SK-N-SH (cell line): ENCODE results near the gene LRFN3.

ENCODE experiments used
- CTCF ChIP-seq: fragments of 200-600 bp; sonication (generic); IDR thresholded peaks from 2 replicates; pipeline ENCODE4 v1.6.1; 2017; ENCODE audit warnings: antibody characterized with exemption, mild to moderate bottlenecking, moderate library complexity
- EP300 ChIP-seq, 2 experiments: IDR thresholded peaks; 2 replicates each; pipeline versions ENCODE4 v1.4.0 to v1.6.1; 2012; ENCODE audit warnings: borderline replicate concordance in 1 of 2, low read depth in 1 of 2, low read length in 1 of 2
- EZH2phosphoT487 ChIP-seq: fragments of 200-600 bp; sonication (generic); IDR thresholded peaks from 2 replicates; pipeline ENCODE4 v1.6.1; 2017; ENCODE audit warnings: low read depth, mixed run types, mild to moderate bottlenecking, antibody characterized with exemption, moderate library complexity, borderline replicate concordance
- GABPA ChIP-seq: IDR thresholded peaks from 2 replicates; pipeline ENCODE4 v1.4.0; 2012; ENCODE audit warnings: low read depth, mild to moderate bottlenecking
- NRF1 ChIP-seq: IDR thresholded peaks from 2 replicates; pipeline ENCODE4 v1.6.1; 2012; ENCODE audit warnings: low read depth, mild to moderate bottlenecking, low read length
- REST ChIP-seq: IDR thresholded peaks from 2 replicates; pipeline ENCODE4 v1.6.1; 2012; ENCODE audit warnings: mild to moderate bottlenecking, low read depth, low read length, moderate library complexity
- SMC3 ChIP-seq: IDR thresholded peaks from 2 replicates; pipeline ENCODE4 v1.6.1; 2012; ENCODE audit warnings: low read depth, low read length, improper control_type of control experiment
- YY1 ChIP-seq: IDR thresholded peaks from 2 replicates; pipeline ENCODE4 v1.4.0; 2012; ENCODE audit warnings: low read depth, mild to moderate bottlenecking
- TF ChIP-seq, protein P1 (sequence below): IDR thresholded peaks from 2 replicates; pipeline ENCODE4 v1.4.0; 2012; ENCODE audit warnings: low read depth
- TF ChIP-seq, protein P2 (sequence below): fragments of 150-350 bp; IDR thresholded peaks from 2 replicates; pipeline ENCODE4 v1.6.1; 2016; ENCODE audit warnings: mild to moderate bottlenecking, low read depth, low read length

DNA sequence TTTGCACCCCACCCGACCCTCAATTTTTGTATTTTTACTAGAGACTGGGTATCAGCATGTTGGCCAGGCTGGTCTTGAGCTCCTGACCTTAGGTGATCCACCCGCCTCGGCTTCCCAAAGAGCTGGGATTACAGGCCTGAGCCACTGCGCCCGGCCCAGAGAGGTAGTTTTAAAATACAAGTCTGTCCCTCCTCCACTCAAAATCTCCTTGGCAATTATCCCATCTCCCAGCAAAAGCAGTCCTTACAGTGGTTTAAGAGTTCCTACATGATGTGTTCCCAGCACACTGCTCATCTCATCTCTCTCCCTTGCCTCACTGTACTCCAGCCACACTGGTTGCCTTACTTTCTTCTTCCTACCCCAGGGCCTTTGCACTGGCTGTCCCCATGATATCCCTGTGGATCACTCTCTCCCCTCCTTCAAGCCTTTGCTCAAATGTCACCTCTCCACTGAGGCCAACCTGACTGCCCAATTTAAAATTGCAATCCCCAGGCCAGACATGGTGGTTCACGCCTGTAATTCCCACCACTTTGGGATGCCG, 24.3 kb downstream of the LRFN3 start:
- no peak for TF ChIP-seq SMC3
- TF ChIP-seq EZH2phosphoT487: no peak
- TF ChIP-seq CTCF: no peak
- no peak for TF ChIP-seq NRF1
- TF ChIP-seq EP300 (IDR thresholded peaks at IDR 0.05; ENCODE audit: borderline replicate concordance in 1 of 2, low read depth in 1 of 2, low read length in 1 of 2): no peak
- no peak for TF ChIP-seq GABPA
- TF ChIP-seq, protein P1, sequence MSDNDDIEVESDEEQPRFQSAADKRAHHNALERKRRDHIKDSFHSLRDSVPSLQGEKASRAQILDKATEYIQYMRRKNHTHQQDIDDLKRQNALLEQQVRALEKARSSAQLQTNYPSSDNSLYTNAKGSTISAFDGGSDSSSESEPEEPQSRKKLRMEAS: no peak
- TF ChIP-seq, protein P2, sequence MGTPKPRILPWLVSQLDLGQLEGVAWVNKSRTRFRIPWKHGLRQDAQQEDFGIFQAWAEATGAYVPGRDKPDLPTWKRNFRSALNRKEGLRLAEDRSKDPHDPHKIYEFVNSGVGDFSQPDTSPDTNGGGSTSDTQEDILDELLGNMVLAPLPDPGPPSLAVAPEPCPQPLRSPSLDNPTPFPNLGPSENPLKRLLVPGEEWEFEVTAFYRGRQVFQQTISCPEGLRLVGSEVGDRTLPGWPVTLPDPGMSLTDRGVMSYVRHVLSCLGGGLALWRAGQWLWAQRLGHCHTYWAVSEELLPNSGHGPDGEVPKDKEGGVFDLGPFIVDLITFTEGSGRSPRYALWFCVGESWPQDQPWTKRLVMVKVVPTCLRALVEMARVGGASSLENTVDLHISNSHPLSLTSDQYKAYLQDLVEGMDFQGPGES: no peak
- no peak for TF ChIP-seq REST
- no peak for TF ChIP-seq YY1
